GM18519 (cell line): ENCODE results near the gene PSMG3.

Source experiments
- ATAC-seq: cut with Tn5 transposase; IDR thresholded peaks from one replicate; pipeline ENCODE4 v1.9.1; 2021; ENCODE audit warnings: mild to moderate bottlenecking, moderate library complexity; ENCODE audit not compliant: unreplicated experiment, low FRiP score

Gene PSMG3

DNA sequence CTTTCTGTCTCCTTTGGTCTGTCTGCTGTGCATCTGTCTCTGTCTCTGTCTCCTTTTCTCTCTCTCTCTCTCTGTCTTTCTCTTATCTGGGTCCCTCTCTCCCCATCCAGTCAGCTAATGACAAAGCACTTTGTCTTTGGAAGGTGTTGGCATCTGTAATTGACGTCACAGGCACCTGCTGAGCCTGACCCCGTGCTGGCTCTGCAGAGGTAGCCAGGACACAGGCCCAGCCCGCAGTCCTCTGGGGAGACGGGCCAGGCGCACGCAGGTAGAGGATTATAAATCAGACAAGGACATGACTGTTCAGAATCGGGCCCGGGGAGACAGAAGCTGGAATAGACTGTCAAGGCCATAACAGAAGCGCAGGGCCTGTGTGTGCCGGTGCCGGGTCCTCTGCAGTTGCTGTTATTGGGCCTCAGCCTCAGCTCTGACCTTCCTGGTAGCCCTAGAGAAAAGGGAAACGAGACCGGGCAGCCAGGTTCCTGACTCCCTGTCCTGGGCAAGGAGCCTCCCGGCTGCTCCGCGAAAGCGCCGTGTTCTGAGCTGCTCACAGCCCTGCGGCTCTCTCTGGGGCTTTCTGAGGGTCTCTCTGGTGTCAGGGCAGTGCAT, 10.7 kb upstream of the PSMG3 start:
- no peak for ATAC-seq

DNA sequence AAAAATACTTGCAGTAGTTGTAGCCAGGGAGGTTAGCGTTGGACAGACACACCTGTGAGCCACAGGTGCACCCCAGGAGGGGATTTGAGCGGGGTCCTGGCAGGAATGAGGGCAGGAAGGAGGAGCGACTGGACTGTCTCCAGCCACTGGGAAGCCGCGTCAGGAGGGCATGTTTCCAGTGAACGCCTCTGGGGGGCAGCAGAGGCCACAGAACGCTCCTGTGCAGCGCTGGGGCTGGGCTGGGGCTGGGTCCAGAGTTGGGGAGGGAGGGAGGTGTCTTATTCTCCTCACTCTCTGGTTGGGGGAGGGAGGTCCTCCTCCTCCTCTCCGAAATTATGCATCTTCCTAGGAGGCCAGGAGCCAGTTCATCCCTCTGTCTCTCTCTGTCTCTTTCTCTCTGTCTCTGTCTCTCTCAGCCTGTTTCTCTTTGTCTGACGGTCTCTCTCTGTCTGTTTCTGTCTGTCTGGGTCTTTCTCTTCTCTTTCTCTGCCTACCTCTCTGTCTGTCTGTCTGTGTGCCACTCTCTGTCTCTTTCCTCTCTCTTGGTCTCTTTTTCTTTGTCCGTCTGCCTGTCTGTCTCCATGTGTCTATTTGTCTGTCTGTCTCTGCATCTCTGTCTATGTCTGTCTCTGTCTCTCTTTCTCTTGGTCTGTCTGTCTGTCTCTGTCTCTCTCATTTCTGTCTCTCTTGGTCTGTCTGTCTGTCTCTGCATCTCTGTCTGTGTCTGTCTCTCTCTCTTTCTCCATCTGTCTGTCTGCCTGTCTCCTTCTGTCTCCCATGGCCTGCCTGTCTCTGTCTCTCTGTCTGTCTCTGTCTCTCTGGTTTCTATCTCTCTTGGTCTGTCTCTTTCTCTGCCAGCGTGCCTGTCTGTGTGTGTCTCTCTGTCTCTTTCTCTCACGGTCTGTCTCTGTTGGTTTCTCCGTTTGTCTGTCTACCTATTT, 9.9 kb upstream of the PSMG3 start:
- ATAC-seq: no peak

DNA sequence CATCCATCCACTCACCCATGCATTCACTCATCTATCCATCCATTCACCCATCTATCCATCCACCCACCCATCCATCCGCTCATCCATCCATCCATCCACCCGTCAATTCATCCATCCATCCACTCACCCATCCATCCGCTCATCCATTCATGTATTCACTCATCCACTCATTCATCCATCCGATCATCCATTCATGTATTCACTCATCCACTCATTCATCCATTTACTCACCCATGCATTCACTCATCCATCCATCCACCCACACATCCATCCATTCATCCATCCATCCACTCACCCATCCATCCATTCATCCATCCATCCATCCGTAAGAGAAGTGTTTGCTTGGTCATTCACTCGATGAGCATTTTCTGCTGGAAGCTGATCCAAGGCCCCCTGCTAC, 8.7 kb upstream of the PSMG3 start:
- ATAC-seq: no peak

DNA sequence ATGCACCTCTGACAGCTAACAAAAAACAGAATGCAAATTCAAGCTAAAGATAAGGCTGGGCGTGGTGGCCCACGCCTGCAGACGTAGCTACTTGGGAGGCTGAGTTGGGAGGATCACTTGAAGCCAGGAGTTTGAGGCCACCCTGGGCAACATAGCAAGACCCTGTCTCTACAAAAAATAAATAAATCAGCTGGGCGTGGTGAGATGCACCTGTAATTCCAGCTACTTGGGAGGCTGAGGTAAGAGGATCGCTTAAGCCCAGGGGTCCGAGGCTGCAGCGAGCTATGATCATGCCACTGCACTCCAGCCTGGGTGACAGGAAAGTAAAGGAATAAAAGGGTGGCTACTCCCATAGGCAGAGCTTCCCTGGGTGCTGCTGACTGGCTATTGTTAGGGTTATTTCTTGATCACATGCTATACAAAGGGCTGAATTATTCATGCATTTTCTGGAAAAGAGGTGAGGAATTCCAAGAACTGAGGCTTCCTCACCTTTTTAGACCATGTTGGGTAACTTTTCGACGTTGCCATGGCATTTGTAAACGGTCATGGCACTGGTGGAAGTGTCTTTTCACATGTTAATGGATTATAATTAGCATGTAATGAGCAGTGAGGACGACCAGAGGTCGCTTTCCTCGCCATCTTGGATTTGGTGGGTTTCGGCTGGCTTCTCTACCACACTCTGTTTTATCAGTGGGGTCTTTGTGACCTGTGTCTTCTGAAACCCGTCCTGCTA, 6.9 kb upstream of the PSMG3 start:
- no peak for ATAC-seq

- no peak for ATAC-seq
Observed at GRCh38 chr7:1575809-1576208, 6.0 kb upstream of the PSMG3 start.

DNA sequence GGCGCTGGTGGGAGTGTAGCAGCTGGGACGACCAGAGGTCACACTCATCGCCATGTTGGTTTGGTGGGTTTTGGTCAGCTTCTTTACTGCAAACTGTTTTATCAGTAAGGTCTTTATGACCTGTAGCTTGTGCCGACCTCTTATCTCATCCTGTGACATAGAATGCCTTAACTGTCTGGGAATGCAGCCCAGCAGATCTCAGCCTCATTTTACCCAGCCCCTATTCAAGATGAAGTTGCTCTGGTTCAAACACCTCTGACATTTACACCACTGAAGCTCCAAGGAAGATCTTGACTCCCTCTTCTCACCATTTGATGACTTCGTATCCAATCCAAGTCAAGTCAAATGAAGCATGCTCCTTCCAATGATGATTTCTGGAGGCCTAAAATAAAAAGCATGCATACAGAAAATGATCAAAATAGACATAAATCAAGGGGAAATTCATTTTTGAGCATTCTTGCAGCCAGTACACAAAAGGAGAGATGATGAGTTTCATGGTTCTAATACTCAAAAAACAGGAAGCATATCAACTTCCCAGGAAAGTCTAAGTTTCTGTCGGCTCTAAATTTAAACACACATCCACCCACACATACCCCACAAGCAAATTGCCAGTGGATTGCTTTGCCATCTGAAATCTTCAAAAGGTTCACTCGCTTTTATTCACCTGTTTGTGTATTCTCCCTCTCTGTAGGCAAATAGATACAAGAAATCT, 2.4 kb upstream of the PSMG3 start:
- ATAC-seq: no peak

DNA sequence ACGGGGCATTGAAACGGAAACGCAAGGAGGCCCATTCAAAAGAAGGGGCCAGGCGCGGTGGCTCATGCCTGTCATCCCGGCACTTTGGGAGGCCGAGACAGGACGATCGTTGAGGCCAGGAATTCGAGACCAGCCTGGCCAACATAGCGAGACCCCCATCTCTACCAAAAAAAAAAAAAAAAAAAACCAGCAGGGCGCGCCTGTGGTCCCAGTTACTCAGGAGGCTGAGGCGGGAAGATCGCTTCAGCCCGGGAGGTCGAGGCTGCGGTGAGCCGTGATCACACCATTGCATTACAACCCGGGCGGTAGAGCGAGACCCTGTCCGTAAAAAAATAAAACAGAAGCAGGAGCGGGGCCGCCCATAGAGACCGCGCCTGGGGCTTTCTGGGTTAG, 396 bp downstream of the PSMG3 start:
- no peak for ATAC-seq

- no peak for ATAC-seq
Observed at GRCh38 chr7:1569016-1569415, 816 bp downstream of the PSMG3 start.

DNA sequence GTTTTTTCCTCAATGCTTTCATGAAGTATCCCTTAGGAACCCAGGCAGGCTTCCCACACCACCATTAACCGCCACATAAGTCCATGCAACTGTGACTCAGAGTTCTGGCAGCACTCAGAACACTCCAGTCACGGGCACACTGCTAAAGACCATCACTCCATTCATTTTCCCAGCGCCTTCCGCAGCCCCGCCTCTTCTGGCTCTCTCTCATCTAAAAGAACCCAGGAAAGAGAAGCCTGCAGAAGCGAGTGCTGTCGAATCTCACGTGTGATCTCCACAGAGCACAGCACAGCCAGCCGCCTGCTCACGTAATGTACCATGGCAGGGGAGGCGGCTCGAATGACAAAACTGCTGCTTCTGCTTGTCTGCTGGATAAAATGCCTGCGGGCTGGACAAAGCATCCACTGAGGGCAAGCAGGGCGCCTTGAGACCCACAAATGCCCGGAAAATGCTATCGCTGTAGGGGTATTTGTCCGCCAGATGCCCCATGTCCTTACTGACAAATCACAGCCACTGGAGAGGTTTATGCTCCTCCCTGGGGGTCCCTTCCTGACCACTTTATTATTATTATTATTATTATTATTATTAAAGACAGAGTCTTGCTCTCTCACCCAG, 1.8 kb downstream of the PSMG3 start:
- ATAC-seq: no peak

- ATAC-seq: no peak
Observed at GRCh38 chr7:1567049-1567771, 2.6 kb downstream of the PSMG3 start.

DNA sequence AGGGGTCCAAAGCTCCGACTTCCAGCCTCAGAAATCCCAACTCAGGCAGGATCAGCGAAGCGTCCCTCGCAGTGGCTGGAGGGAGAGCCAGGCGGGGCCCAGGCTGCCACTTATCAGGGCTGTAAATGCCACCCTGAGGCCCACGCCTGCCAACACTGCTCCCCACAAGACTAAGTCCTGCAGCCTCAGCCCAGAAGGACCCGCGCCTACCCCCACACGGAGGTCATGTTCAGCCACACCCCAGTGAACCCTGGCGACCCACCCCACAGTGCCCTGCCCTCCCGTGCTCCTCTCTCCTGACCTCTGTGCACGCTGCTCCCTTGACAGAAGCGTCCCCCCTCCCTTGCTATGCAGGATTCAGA, 3.2 kb downstream of the PSMG3 start:
- ATAC-seq: no peak

GRCh38 chr7:1564603-1565022, 5.2 kb downstream of the PSMG3 start:
- ATAC-seq: no peak

GRCh38 chr7:1563981-1564602, 5.7 kb downstream of the PSMG3 start:
- no peak for ATAC-seq

DNA sequence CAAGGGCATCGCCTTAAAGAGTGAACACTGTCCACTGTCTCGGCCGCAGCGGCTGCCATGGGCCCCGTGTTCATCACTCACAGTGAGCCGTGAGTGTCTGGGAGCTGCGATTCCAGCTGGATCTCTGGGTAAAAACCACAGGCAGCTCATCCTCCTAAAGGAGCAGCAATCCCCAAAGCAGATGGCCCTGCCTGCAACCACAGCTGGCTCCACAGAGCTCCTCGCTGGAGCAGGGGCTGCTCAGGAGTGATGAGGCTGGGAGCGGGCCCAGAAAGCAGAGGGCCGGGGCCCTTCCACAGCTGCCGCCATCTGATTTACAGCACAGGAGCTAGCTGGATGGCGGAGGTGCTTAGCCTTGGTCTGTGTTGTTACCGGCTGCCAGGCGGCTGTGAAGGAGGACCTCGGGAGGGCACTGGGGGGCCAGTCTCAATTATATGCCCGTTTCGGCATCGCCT, 7.2 kb downstream of the PSMG3 start:
- ATAC-seq: no peak

DNA sequence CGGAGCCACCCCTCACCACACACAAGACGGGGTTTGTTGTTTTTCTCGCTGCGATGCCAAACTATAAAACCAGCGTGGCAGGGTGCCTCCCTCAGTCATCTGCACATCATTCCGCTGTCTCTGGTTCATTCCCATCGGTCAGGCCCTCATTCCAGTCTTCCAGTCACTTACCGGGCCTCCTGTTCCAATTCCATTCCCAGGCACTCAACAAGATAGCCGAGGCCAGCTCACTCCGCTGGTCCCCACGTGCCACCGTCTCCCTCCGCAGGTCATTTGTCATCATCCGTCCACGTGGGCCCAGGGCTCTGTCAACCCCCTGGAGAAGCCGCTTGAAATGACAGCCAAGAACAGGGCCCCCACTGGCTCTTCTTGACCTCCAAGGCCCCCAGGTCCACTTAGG, 7.7 kb downstream of the PSMG3 start:
- ATAC-seq: no peak

- no peak for ATAC-seq
Observed at GRCh38 chr7:1561036-1561940, 8.5 kb downstream of the PSMG3 start.

DNA sequence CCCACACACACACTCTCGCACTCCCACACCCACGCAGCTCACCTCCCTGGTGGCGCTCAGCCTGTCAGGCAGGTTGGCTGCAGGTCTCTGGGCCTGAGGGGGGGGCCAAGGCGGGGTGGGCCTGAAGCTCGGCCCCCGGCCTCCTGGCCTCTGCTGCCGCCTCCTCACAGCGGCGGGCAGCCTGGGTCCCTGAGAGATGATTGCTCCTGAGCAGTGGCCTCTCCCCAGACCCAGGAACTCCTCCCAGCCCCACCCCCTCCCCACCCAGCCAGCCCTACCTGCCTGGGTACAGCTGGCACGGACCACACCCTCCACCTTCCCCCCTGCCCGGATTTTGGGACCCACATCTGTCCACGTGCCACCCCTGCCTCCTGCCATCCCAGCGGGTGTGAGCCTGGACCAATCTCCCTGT, 9.2 kb downstream of the PSMG3 start:
- no peak for ATAC-seq
